Measurements from ENCODE around the gene OVOL3. TPM values are rescaled to one million over a fixed set of nuclear protein-coding genes. Genes with fewer than 3 reads are reported as not detected.
"Not testable (repeated sequence)": the region's sequence is repeated elsewhere in the genome, so short reads cannot be mapped to it uniquely, and the experiment has no call there.

OVOL3 gene
- polyA plus RNA-seq, 3 donors: not detected

DNA sequence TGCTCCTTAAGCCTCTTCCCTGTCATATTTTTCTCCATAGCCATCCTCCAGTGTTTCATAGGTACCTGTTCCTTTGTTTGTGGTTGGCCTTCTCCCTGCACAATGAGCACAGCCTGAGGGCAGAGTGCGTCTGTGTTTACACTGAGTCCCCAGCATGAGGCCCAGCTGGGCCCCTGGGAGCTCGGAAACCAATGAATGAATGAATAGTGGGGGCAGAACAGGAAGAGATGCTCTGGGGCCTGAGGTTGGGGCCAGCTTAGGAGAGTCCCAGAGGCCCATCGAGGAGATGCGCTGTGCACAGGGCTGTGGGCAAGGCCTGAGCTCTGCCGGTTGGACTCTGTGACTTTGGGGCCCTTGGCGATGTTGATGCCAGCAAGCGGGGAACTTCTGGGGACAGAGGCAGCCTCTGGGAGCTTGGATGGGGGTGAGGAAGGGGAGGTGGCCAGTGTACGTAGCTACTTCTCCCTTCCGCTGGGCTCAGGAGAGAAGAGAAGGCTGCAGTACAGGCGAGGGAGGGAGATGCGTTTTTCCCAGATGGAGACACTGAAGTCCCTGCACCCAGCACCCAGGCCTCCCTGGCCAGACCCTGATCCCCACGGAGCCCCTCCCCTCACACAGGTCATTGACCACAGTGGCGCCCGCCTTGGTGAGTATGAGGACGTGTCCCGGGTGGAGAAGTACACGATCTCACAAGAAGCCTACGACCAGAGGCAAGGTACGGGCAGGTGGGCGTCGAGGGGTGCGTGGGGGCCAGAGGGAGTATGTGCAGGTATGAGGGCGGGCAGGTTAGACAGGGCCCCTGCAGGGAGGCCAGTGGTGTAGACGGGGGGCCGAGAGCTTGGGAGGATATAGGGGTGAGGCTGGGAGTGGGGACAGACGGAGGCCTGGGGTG, 9.4 kb downstream of the OVOL3 start:
- no peak overlapping the region for H3K27ac ChIP-seq (ENCODE audit: low read depth, low read length)
- WGBS, 3 donors: 89 to 91% (median 89%) methylated on average over 25 to 26 of the region's 26 CpGs

GRCh38 chr19:36120984-36121358, 10.0 kb downstream of the OVOL3 start:
- WGBS, 3 donors: 90 to 96% (median 94%) methylated on average over 16 to 18 of the region's 18 CpGs
- H3K27ac ChIP-seq (ENCODE audit: low read depth, low read length): no peak overlapping the region

GRCh38 chr19:36121486-36122124, 10.7 kb downstream of the OVOL3 start:
- WGBS, 3 donors: 84 to 88% (median 87%) methylated on average over 47 to 49 of the region's 49 CpGs
- no peak overlapping the region for H3K27ac ChIP-seq (ENCODE audit: low read depth, low read length)

DNA sequence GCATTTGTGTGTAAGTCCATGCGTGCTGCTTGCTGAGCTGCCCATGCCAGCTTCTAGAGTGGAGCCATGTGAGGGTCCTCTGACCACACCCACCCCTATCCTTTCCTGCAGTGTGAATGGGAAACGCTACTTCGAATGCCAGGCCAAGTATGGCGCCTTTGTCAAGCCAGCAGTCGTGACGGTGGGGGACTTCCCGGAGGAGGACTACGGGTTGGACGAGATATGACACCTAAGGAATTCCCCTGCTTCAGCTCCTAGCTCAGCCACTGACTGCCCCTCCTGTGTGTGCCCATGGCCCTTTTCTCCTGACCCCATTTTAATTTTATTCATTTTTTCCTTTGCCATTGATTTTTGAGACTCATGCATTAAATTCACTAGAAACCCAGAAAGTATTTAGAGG, 14.6 kb downstream of the OVOL3 start:
- H3K27ac ChIP-seq (ENCODE audit: low read depth, low read length): no peak overlapping the region
- 84 to 92% (median 86%) methylated on average over 9 of the region's 9 CpGs for WGBS, 3 donors

GRCh38 chr19:36128392-36128736, 17.4 kb downstream of the OVOL3 start:
- WGBS, 3 donors: 13 to 15% (median 13%) methylated on average over 10 of the region's 10 CpGs
- H3K27ac ChIP-seq (ENCODE audit: low read depth, low read length): peak overlapping the region; percentile 48

GRCh38 chr19:36131221-36131620, 20.3 kb downstream of the OVOL3 start:
- H3K27ac ChIP-seq (ENCODE audit: low read depth, low read length): peak overlapping the region; percentile 12
- WGBS, 3 donors: 45 to 72% (median 49%) methylated on average over 6 of the region's 6 CpGs

GRCh38 chr19:36134867-36135266, 23.9 kb downstream of the OVOL3 start:
- H3K27ac ChIP-seq (ENCODE audit: low read depth, low read length): not testable (repeated sequence)
- 84 to 94% (median 92%) methylated on average over 4 of the region's 4 CpGs for WGBS, 3 donors

- WGBS, 3 donors: 59 to 73% (median 65%) methylated on average over 12 of the region's 12 CpGs
- no peak overlapping the region for H3K27ac ChIP-seq (ENCODE audit: low read depth, low read length)
These were observed 26.2 kb downstream of the OVOL3 start for GRCh38 chr19:36136964-36137686.

- no peak overlapping the region for H3K27ac ChIP-seq (ENCODE audit: low read depth, low read length)
- 59 to 67% (median 64%) methylated on average over 7 of the region's 7 CpGs for WGBS, 3 donors
These were observed 28.2 kb downstream of the OVOL3 start for GRCh38 chr19:36139120-36139472.

DNA sequence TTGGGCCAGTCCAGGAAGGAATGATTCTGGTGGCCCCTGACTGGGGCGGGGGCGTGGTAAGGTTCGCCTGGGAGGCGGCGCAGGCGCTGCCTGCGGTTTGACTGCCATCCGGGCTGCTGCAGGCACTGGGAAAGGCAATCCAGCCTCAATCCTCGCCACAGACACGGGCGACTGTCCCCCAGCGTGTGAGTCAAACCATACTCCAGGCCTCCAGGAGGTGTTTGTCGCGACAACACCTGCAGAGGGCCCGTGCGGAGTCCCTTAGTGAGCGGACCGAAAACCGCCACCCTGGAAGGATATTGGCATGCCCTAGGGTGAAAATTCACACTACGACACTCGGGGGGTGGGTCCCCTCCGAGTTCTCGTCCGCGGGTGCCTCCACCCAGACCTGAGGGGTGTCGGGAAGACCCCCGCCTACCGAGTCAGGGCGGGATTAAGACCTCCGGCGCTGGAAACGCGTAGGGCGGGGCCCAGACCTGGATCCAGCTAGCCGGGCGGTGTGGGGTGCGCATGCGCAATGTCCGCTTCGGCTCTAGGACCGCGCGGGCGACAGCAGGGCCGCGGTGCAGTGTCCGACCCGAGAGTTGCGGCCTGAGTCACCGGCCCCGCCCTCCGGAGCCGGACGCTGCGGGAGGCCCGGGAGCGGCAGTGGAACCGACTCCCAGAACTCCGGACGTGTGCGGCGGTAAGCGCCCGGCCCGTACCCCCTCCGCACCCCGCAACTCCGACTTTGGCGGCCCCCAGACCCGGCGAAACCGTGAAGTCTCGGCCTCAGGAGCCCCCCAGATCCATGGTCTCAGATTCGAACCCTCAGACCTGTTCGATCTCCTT, 28.7 kb downstream of the OVOL3 start, which contains the start of gene CAPNS1:
CAPNS1 (plus strand) TSS at position 594 of the 831 bp plus-strand sequence. CDS start 946 bp downstream, outside the sequence.
- peak within 1 kb of the TSS; percentile 99 for H3K27ac ChIP-seq (ENCODE audit: low read depth, low read length)
- 0% methylated on average over 68 to 75 of the region's 75 CpGs for WGBS, 3 donors

- peak overlapping the region; percentile 99 for H3K27ac ChIP-seq (ENCODE audit: low read depth, low read length)
- WGBS, 3 donors: 0 to 1% (median 0%) methylated on average over 29 to 31 of the region's 31 CpGs
These were observed 29.5 kb downstream of the OVOL3 start for GRCh38 chr19:36140304-36141038.

- H3K27ac ChIP-seq (ENCODE audit: low read depth, low read length): peak overlapping the region; percentile 99
- 21 to 38% (median 35%) methylated on average over 24 to 42 of the region's 42 CpGs for WGBS, 3 donors
These were observed 30.3 kb downstream of the OVOL3 start for GRCh38 chr19:36141039-36141927.

- WGBS, 3 donors: 92 to 97% (median 92%) methylated on average over 8 to 14 of the region's 14 CpGs
- no peak overlapping the region for H3K27ac ChIP-seq (ENCODE audit: low read depth, low read length)
These were observed 31.1 kb downstream of the OVOL3 start for GRCh38 chr19:36142046-36142445.

GRCh38 chr19:36142496-36142895, 31.6 kb downstream of the OVOL3 start:
- WGBS, 3 donors: 76 to 88% (median 83%) methylated on average over 9 of the region's 9 CpGs
- H3K27ac ChIP-seq (ENCODE audit: low read depth, low read length): no peak overlapping the region

DNA sequence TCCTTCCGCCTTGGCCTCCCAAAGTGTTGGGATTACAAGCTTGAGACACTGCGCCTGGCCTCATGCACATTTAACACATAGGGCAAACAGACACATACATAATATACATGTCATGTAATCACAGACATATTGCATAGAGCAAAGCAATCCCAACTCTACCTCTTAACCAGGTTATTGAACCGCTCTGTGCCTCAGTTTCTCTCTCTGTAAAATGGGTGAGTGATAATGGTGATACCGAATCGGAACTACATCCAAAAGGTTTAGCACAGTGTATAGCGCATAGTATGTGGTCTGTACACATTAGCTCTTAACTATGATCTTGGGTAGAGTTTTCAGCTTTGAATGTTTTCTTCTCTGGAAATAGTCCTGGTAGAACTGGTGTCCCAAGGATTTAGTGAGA, 33.7 kb downstream of the OVOL3 start:
- 98 to 99% (median 98%) methylated on average over 6 of the region's 6 CpGs for WGBS, 3 donors

DNA sequence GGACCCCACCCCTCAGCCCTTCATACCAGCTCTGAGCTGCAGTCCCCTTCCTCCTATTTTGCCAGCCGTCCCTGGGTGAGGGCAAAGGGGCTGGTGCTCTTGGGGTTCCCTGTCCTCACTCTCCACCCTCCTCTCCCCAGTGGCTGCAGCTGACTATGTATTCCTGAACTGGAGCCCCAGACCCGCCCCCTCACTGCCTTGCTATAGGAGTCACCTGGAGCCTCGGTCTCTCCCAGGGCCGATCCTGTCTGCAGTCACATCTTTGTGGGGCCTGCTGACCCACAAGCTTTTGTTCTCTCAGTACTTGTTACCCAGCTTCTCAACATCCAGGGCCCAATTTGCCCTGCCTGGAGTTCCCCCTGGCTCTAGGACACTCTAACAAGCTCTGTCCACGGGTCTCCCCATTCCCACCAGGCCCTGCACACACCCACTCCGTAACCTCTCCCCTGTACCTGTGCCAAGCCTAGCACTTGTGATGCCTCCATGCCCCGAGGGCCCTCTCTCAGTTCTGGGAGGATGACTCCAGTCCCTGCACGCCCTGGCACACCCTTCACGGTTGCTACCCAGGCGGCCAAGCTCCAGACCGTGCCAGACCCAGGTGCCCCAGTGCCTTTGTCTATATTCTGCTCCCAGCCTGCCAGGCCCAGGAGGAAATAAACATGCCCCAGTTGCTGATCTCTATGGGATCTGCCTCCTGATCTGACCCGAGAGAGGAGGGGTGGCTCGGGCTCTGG, 38.9 kb downstream of the OVOL3 start:
- no peak overlapping the region for H3K27ac ChIP-seq (ENCODE audit: low read depth, low read length)
- 83 to 85% (median 84%) methylated on average over 13 of the region's 13 CpGs for WGBS, 3 donors

More for the DNA sequence above, 33.7 kb downstream of the OVOL3 start:
- no peak overlapping the region for H3K27ac ChIP-seq (ENCODE audit: low read depth, low read length)
